Measurements from ENCODE around the gene FRY. TPM values are rescaled to one million over a fixed set of nuclear protein-coding genes. Genes with fewer than 3 reads are reported as not detected.

Gene FRY
- total RNA-seq, 1 donor = 12.3 TPM

- Histone ChIP-seq H3K27me3 (ENCODE audit: insufficient read depth, low read length) (no peaks in the 10 kb centered on the region), H3K9me3 (ENCODE audit: low read depth, low read length) (no peaks in the 10 kb centered on the region), H3K4me1 (ENCODE audit: insufficient read depth, low read length) (peaks cover 28% of the 10 kb centered on the region), H2AFZ (ENCODE audit: low read length) (no peak overlapping the region), H4K20me1 (ENCODE audit: insufficient read depth, low read length) (no peaks in the 10 kb centered on the region), H3K27ac (ENCODE audit: low read depth, low read length) (no peak overlapping the region), H3K4me2 (ENCODE audit: insufficient read depth, low read length) (no peak overlapping the region), H3K36me3 (ENCODE audit: insufficient read depth, low read length) (no peaks in the 10 kb centered on the region), H3K79me2 (ENCODE audit: insufficient read depth, low read length) (no peaks in the 10 kb centered on the region), H3K4me3 (ENCODE audit: insufficient read depth, low read length) (no peak overlapping the region)
- TF ChIP-seq CTCF (IDR thresholded peaks at IDR 0.05; ENCODE audit: extremely low read depth, low read depth, low read length) = no peak
- DNase-seq (ENCODE audit: insufficient read length, low spot score, missing footprints) = peak; percentile 62
Measured at GRCh38 chr13:32208860-32209259, 177.3 kb downstream of the FRY start.

- H4K20me1 ChIP-seq (ENCODE audit: insufficient read depth, low read length) = no peaks in the 10 kb centered on the region
- H3K27me3 ChIP-seq (ENCODE audit: insufficient read depth, low read length) = no peaks in the 10 kb centered on the region
- no peaks in the 10 kb centered on the region for H3K36me3 ChIP-seq (ENCODE audit: insufficient read depth, low read length)
- H3K4me2 ChIP-seq (ENCODE audit: insufficient read depth, low read length) = no peak overlapping the region
- no peak for DNase-seq (ENCODE audit: insufficient read length, low spot score, missing footprints)
- TF ChIP-seq CTCF (IDR thresholded peaks at IDR 0.05; ENCODE audit: extremely low read depth, low read depth, low read length) = no peak
- peak overlapping the region; percentile 8 for H3K27ac ChIP-seq (ENCODE audit: low read depth, low read length)
- no peaks in the 10 kb centered on the region for H3K9me3 ChIP-seq (ENCODE audit: low read depth, low read length)
- no peaks in the 10 kb centered on the region for H3K79me2 ChIP-seq (ENCODE audit: insufficient read depth, low read length)
- no peak overlapping the region for H2AFZ ChIP-seq (ENCODE audit: low read length)
- H3K4me3 ChIP-seq (ENCODE audit: insufficient read depth, low read length) = no peak overlapping the region
- H3K4me1 ChIP-seq (ENCODE audit: insufficient read depth, low read length) = peaks cover 28% of the 10 kb centered on the region
Measured at GRCh38 chr13:32209652-32210051, 178.1 kb downstream of the FRY start.

- Histone ChIP-seq H3K79me2 (ENCODE audit: insufficient read depth, low read length) (no peaks in the 10 kb centered on the region), H3K4me1 (ENCODE audit: insufficient read depth, low read length) (peaks cover 28% of the 10 kb centered on the region), H4K20me1 (ENCODE audit: insufficient read depth, low read length) (no peaks in the 10 kb centered on the region), H3K36me3 (ENCODE audit: insufficient read depth, low read length) (no peaks in the 10 kb centered on the region), H3K4me3 (ENCODE audit: insufficient read depth, low read length) (no peak overlapping the region), H3K9me3 (ENCODE audit: low read depth, low read length) (no peaks in the 10 kb centered on the region), H3K4me2 (ENCODE audit: insufficient read depth, low read length) (no peak overlapping the region), H3K27me3 (ENCODE audit: insufficient read depth, low read length) (no peaks in the 10 kb centered on the region), H2AFZ (ENCODE audit: low read length) (no peak overlapping the region), H3K27ac (ENCODE audit: low read depth, low read length) (no peak overlapping the region)
- TF ChIP-seq CTCF (IDR thresholded peaks at IDR 0.05; ENCODE audit: extremely low read depth, low read depth, low read length) = no peak
- DNase-seq (ENCODE audit: insufficient read length, low spot score, missing footprints) = no peak
Measured at GRCh38 chr13:32210101-32210500, 178.5 kb downstream of the FRY start.

GRCh38 chr13:32211813-32212212, 180.2 kb downstream of the FRY start:
- Histone ChIP-seq H3K4me1 (ENCODE audit: insufficient read depth, low read length) (peaks cover 28% of the 10 kb centered on the region), H2AFZ (ENCODE audit: low read length) (peak overlapping the region; percentile 31), H3K4me3 (ENCODE audit: insufficient read depth, low read length) (peak overlapping the region; percentile 6), H3K79me2 (ENCODE audit: insufficient read depth, low read length) (no peaks in the 10 kb centered on the region), H3K27ac (ENCODE audit: low read depth, low read length) (peak overlapping the region; percentile 94), H3K4me2 (ENCODE audit: insufficient read depth, low read length) (peak overlapping the region; percentile 78), H3K9me3 (ENCODE audit: low read depth, low read length) (no peaks in the 10 kb centered on the region), H3K36me3 (ENCODE audit: insufficient read depth, low read length) (no peaks in the 10 kb centered on the region), H3K27me3 (ENCODE audit: insufficient read depth, low read length) (no peaks in the 10 kb centered on the region), H4K20me1 (ENCODE audit: insufficient read depth, low read length) (no peaks in the 10 kb centered on the region)
- peak; percentile 78 for DNase-seq (ENCODE audit: insufficient read length, low spot score, missing footprints)
- no peak for TF ChIP-seq CTCF (IDR thresholded peaks at IDR 0.05; ENCODE audit: extremely low read depth, low read depth, low read length)
